KOPT-K1 (cell line): ENCODE measurements around the gene CYP4F11.
"Not testable (repeated sequence)": the region's sequence is repeated elsewhere in the genome, so short reads cannot be mapped to it uniquely, and the experiment has no call there.

Source experiments
- H3K27ac ChIP-seq: fragments of 200-600 bp; sonication (generic); 2 replicates; pipeline ENCODE4 v1.5.1; 2016; ENCODE audit warnings: antibody characterized with exemption, mild to moderate bottlenecking, low read depth, low read length; ENCODE audit not compliant: poor library complexity, severe bottlenecking
- H3K36me3 ChIP-seq: fragments of 200-600 bp; sonication (generic); 2 replicates; pipeline ENCODE4 v1.5.1; 2017; ENCODE audit warnings: antibody characterized with exemption, mild to moderate bottlenecking, low read length, moderate library complexity; ENCODE audit not compliant: insufficient read depth
- H3K9me3 ChIP-seq: fragments of 200-600 bp; sonication (generic); 2 replicates; pipeline ENCODE4 v1.5.1; 2017; ENCODE audit warnings: antibody characterized with exemption, low read length, mild to moderate bottlenecking; ENCODE audit not compliant: insufficient read depth, poor library complexity, severe bottlenecking

CYP4F11 gene

GRCh38 chr19:15936950-15937349 is 2.6 kb upstream of the CYP4F11 start:
- H3K36me3 ChIP-seq, result no peaks in the 10 kb centered on the region
- no peak overlapping the region for H3K27ac ChIP-seq
- peaks cover 17% of the 10 kb centered on the region for H3K9me3 ChIP-seq

GRCh38 chr19:15936173-15936572 is 1.8 kb upstream of the CYP4F11 start:
- H3K36me3 ChIP-seq, result no peaks in the 10 kb centered on the region
- no peak overlapping the region for H3K27ac ChIP-seq
- H3K9me3 ChIP-seq, result peaks cover 17% of the 10 kb centered on the region

- no peaks in the 10 kb centered on the region for H3K36me3 ChIP-seq
- H3K27ac ChIP-seq, result no peak overlapping the region
- H3K9me3 ChIP-seq, result peaks cover 17% of the 10 kb centered on the region
Measured at GRCh38 chr19:15935167-15935702, 906 bp upstream of the CYP4F11 start.

- H3K9me3 ChIP-seq, result peaks cover 14% of the 10 kb centered on the region
- H3K27ac ChIP-seq, H3K36me3 ChIP-seq: not testable (repeated sequence)
Measured at GRCh38 chr19:15933761-15934331, 483 bp downstream of the CYP4F11 start.

- H3K9me3 ChIP-seq, result no peaks in the 10 kb centered on the region
- H3K27ac ChIP-seq, result no peak overlapping the region
- H3K36me3 ChIP-seq, result no peaks in the 10 kb centered on the region
Measured at GRCh38 chr19:15928321-15928720, 6.0 kb downstream of the CYP4F11 start.

- H3K9me3 ChIP-seq, result no peaks in the 10 kb centered on the region
- H3K36me3 ChIP-seq, result no peaks in the 10 kb centered on the region
- H3K27ac ChIP-seq, result no peak overlapping the region
Measured at GRCh38 chr19:15926484-15926883, 7.8 kb downstream of the CYP4F11 start.

GRCh38 chr19:15923702-15924101 is 10.6 kb downstream of the CYP4F11 start:
- Histone ChIP-seq H3K9me3 (no peaks in the 10 kb centered on the region), H3K27ac (no peak overlapping the region)

GRCh38 chr19:15922021-15922420 is 12.3 kb downstream of the CYP4F11 start:
- no peak overlapping the region for H3K27ac ChIP-seq
- peaks cover 2% of the 10 kb centered on the region for H3K9me3 ChIP-seq
- H3K36me3 ChIP-seq, result no peaks in the 10 kb centered on the region

More at GRCh38 chr19:15923702-15924101, 10.6 kb downstream of the CYP4F11 start:
- H3K36me3 ChIP-seq, result no peaks in the 10 kb centered on the region

GRCh38 chr19:15919243-15919642 is 15.1 kb downstream of the CYP4F11 start:
- peaks cover 27% of the 10 kb centered on the region for H3K9me3 ChIP-seq
- no peaks in the 10 kb centered on the region for H3K36me3 ChIP-seq
- no peak overlapping the region for H3K27ac ChIP-seq

- peaks cover 31% of the 10 kb centered on the region for H3K9me3 ChIP-seq
- H3K27ac ChIP-seq, result no peak overlapping the region
- no peaks in the 10 kb centered on the region for H3K36me3 ChIP-seq
Measured at GRCh38 chr19:15915109-15915508, 19.2 kb downstream of the CYP4F11 start.

- Histone ChIP-seq H3K27ac (no peak overlapping the region), H3K36me3 (no peaks in the 10 kb centered on the region), H3K9me3 (peaks cover 31% of the 10 kb centered on the region)
Measured at GRCh38 chr19:15913830-15914229, 20.5 kb downstream of the CYP4F11 start.

GRCh38 chr19:15913384-15913783 is 20.9 kb downstream of the CYP4F11 start:
- no peaks in the 10 kb centered on the region for H3K36me3 ChIP-seq
- H3K27ac ChIP-seq, result no peak overlapping the region
- peaks cover 31% of the 10 kb centered on the region for H3K9me3 ChIP-seq

- Histone ChIP-seq H3K9me3 (peaks cover 26% of the 10 kb centered on the region), H3K27ac (no peak overlapping the region), H3K36me3 (no peaks in the 10 kb centered on the region)
Measured at GRCh38 chr19:15911599-15912235, 22.6 kb downstream of the CYP4F11 start.

GRCh38 chr19:15905026-15905425 is 29.3 kb downstream of the CYP4F11 start:
- H3K9me3 ChIP-seq, result peaks cover 33% of the 10 kb centered on the region

GRCh38 chr19:15902898-15903297 is 31.4 kb downstream of the CYP4F11 start:
- H3K36me3 ChIP-seq, H3K27ac ChIP-seq: not testable (repeated sequence)
- H3K9me3 ChIP-seq, result peaks cover 33% of the 10 kb centered on the region

More at GRCh38 chr19:15905026-15905425, 29.3 kb downstream of the CYP4F11 start:
- peaks cover 4% of the 10 kb centered on the region; the same call in 1 of the 2 replicates for H3K36me3 ChIP-seq
- H3K27ac ChIP-seq, result no peak overlapping the region

- Histone ChIP-seq H3K9me3 (peaks cover 33% of the 10 kb centered on the region), H3K27ac (no peak overlapping the region), H3K36me3 (peaks cover 4% of the 10 kb centered on the region; the same call in 1 of the 2 replicates)
Measured at GRCh38 chr19:15902254-15902653, 32.1 kb downstream of the CYP4F11 start.
